HepG2 (cell line): ENCODE measurements around the gene BUB1B. TPM values are rescaled to one million over a fixed set of nuclear protein-coding genes. Genes with fewer than 3 reads are reported as not detected.

ENCODE experiments used
- ELF1 ChIP-seq: sonication (generic); formaldehyde crosslinking; IDR thresholded peaks from 2 replicates; pipeline ENCODE4 v1.4.0; 2020; ENCODE audit warnings: missing genetic modification reagents
- GFI1 ChIP-seq: sonication (generic); formaldehyde crosslinking; IDR thresholded peaks from 2 replicates; pipeline ENCODE4 v1.5.0; 2020; ENCODE audit warnings: missing genetic modification reagents, mild to moderate bottlenecking, borderline replicate concordance
- HNRNPL ChIP-seq: fragments of 200-400 bp; formaldehyde crosslinking; IDR thresholded peaks from 2 replicates; pipeline ENCODE4 v1.6.1; 2017; ENCODE audit warnings: mild to moderate bottlenecking, low read depth, low read length
- HOXD1 ChIP-seq: sonication (generic); formaldehyde crosslinking; IDR thresholded peaks from 2 replicates; pipeline ENCODE4 v1.5.0; 2020; ENCODE audit warnings: missing genetic modification reagents
- MBNL3 ChIP-seq: fragments of 250-450 bp; sonication (Bioruptor Pico); conservative IDR thresholded peaks from 2 replicates; pipeline ENCODE4 v1.8.0; 2022; ENCODE audit warnings: mild to moderate bottlenecking, inconsistent platforms
- NFYB ChIP-seq: sonication (generic); formaldehyde crosslinking; IDR thresholded peaks from 2 replicates; pipeline ENCODE4 v1.4.0; 2020; ENCODE audit warnings: missing genetic modification reagents
- PHF21A ChIP-seq: sonication (generic); formaldehyde crosslinking; IDR thresholded peaks from 2 replicates; pipeline ENCODE4 v1.5.0; 2020; ENCODE audit warnings: mild to moderate bottlenecking, missing genetic modification reagents
- SIN3B ChIP-seq: fragments of 150-350 bp; IDR thresholded peaks from 2 replicates; pipeline ENCODE4 v1.6.1; 2014; ENCODE audit warnings: low read length
- SMAD3 ChIP-seq: sonication (generic); formaldehyde crosslinking; IDR thresholded peaks from 2 replicates; pipeline ENCODE4 v1.4.0; 2020; ENCODE audit warnings: missing genetic modification reagents
- THYN1 ChIP-seq: sonication (generic); formaldehyde crosslinking; IDR thresholded peaks from 2 replicates; pipeline ENCODE4 v1.8.1; 2023; ENCODE audit warnings: low read depth, mild to moderate bottlenecking, moderate library complexity, missing genetic modification reagents, borderline replicate concordance
- TOPORS ChIP-seq: sonication (generic); formaldehyde crosslinking; IDR thresholded peaks from 2 replicates; pipeline ENCODE4 v1.8.0; 2023; ENCODE audit warnings: mild to moderate bottlenecking, missing genetic modification reagents
- ZMAT3 ChIP-seq: sonication (generic); formaldehyde crosslinking; conservative IDR thresholded peaks from 2 replicates; pipeline ENCODE4 v1.7.0; 2021; ENCODE audit warnings: missing genetic modification reagents
- ZNF354B ChIP-seq: sonication (generic); formaldehyde crosslinking; IDR thresholded peaks from 2 replicates; pipeline ENCODE4 v1.8.0; 2022; ENCODE audit warnings: mild to moderate bottlenecking, missing genetic modification reagents
- ZNF432 ChIP-seq: sonication (generic); formaldehyde crosslinking; IDR thresholded peaks from 2 replicates; pipeline ENCODE4 v1.5.0; 2020; ENCODE audit warnings: missing genetic modification reagents, mild to moderate bottlenecking, borderline replicate concordance
- ZNF572 ChIP-seq: sonication (generic); formaldehyde crosslinking; IDR thresholded peaks from 2 replicates; pipeline ENCODE4 v1.5.1; 2020; ENCODE audit warnings: mild to moderate bottlenecking, missing genetic modification reagents
- ZNF672 ChIP-seq: sonication (generic); formaldehyde crosslinking; IDR thresholded peaks from 2 replicates; pipeline ENCODE4 v1.8.1; 2022; ENCODE audit warnings: missing genetic modification reagents
- ZNF83 ChIP-seq: sonication (generic); formaldehyde crosslinking; IDR thresholded peaks from 2 replicates; pipeline ENCODE4 v1.4.0; 2020; ENCODE audit warnings: missing genetic modification reagents, mild to moderate bottlenecking, borderline replicate concordance
- polyA plus RNA-seq, 8 experiments: library from polyadenylated mRNA; depleted of rRNA in 3 of 8; stranded (reverse) in 7 of 8; unstranded in 1 of 8; fragments of >200 nt; fragmentation: Illumina TruSeq in 4 of 8; extraction: Trizol in 4 of 8; gene quantifications; 2 replicates each; pipeline versions ENCODE4 v1.2.1 to v1.2.3, GENCODE V29; 2011 to 2016; ENCODE audit warnings: low read depth in 4 of 8, missing spikeins in 1 of 8, mixed read lengths in 1 of 8; ENCODE audit not compliant: insufficient read depth in 1 of 8
- total RNA-seq, 5 experiments: library from RNA; depleted of rRNA; stranded (reverse); fragments of >200 nt; fragmentation: Illumina TruSeq; extraction: Trizol; gene quantifications; 2 replicates each; pipeline ENCODE4 v1.2.3, GENCODE V29; 2016; ENCODE audit warnings: low read depth in 1 of 5
- TF ChIP-seq, protein P1 (sequence below): sonication (generic); formaldehyde crosslinking; IDR thresholded peaks from 2 replicates; pipeline ENCODE4 v1.4.0; 2020; ENCODE audit warnings: mild to moderate bottlenecking, missing genetic modification reagents
- TF ChIP-seq, protein P2 (sequence below): sonication (generic); formaldehyde crosslinking; IDR thresholded peaks from 2 replicates; pipeline ENCODE4 v1.5.0; 2020; ENCODE audit warnings: missing genetic modification reagents, mild to moderate bottlenecking, borderline replicate concordance
- TF ChIP-seq, protein P3 (sequence below): sonication (generic); formaldehyde crosslinking; IDR thresholded peaks from 2 replicates; pipeline ENCODE4 v1.4.0; 2020; ENCODE audit warnings: missing genetic modification reagents, borderline replicate concordance
- TF ChIP-seq, protein P4 (sequence below): sonication (generic); formaldehyde crosslinking; IDR thresholded peaks from 2 replicates; pipeline ENCODE4 v1.5.1; 2020; ENCODE audit warnings: mild to moderate bottlenecking, moderate library complexity, missing genetic modification reagents

The BUB1B gene
- total and polyA plus RNA-seq, 2 of the 13 experiments (the other 11 are each of a cell fraction or from before 2014, with no cell fraction given): 26.2 to 63.5 TPM

DNA sequence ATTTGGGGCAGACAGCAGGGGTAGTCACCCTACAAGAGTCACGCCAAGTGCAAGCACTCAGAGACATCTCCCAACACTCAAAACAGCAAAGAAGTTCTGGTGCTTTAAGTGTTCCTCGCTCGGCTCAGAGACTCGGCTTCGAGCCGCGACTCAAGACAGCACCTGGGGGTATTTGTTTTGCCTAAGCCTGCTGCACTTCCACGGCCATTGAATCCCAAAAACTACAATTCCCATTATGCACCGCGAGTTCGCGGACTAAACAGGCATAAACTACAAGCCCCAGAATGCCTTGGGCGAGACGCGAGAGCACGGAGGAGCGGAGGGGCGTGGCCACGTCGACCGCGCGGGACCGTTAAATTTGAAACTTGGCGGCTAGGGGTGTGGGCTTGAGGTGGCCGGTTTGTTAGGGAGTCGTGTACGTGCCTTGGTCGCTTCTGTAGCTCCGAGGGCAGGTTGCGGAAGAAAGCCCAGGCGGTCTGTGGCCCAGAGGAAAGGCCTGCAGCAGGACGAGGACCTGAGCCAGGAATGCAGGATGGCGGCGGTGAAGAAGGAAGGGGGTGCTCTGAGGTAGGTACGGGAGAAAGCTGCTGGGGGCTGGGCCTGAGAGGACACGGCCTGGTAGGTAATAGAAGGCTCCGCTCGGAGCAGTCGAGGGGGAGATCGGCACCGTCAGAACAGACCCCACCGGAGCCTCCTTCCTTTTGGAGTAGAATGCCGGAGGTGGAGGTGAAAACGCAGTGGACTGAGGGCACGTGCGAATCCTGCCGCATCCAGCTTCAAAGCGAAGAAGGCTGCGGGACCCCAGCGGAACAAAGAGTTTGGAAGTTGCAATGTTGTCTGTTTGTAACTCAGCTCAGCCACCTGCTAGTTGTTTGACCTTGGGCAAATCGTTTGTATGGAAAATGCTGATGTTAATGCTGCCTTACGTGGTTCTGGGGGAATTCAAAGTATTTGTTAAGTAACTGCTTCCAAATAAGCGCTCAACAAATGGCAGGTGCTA lies at the start of gene BUB1B (continued):
- TF ChIP-seq, protein P1, sequence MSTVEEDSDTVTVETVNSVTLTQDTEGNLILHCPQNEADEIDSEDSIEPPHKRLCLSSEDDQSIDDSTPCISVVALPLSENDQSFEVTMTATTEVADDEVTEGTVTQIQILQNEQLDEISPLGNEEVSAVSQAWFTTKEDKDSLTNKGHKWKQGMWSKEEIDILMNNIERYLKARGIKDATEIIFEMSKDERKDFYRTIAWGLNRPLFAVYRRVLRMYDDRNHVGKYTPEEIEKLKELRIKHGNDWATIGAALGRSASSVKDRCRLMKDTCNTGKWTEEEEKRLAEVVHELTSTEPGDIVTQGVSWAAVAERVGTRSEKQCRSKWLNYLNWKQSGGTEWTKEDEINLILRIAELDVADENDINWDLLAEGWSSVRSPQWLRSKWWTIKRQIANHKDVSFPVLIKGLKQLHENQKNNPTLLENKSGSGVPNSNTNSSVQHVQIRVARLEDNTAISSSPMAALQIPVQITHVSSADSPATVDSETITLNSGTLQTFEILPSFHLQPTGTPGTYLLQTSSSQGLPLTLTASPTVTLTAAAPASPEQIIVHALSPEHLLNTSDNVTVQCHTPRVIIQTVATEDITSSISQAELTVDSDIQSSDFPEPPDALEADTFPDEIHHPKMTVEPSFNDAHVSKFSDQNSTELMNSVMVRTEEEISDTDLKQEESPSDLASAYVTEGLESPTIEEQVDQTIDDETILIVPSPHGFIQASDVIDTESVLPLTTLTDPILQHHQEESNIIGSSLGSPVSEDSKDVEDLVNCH (CRISPR knock-in tag): no peak
- TF ChIP-seq, protein P2, sequence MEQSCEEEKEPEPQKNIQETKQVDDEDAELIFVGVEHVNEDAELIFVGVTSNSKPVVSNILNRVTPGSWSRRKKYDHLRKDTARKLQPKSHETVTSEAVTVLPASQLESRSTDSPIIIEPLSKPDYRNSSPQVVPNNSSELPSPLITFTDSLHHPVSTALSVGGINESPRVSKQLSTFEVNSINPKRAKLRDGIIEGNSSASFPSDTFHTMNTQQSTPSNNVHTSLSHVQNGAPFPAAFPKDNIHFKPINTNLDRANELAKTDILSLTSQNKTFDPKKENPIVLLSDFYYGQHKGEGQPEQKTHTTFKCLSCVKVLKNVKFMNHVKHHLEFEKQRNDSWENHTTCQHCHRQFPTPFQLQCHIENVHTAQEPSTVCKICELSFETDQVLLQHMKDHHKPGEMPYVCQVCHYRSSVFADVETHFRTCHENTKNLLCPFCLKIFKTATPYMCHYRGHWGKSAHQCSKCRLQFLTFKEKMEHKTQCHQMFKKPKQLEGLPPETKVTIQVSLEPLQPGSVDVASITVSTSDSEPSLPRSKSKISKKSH (CRISPR knock-in tag): peak; percentile 64; the same call in 1 of the 2 replicates
- TF ChIP-seq ELF1 (CRISPR knock-in tag) (peak; percentile 86), SMAD3 (CRISPR knock-in tag) (0 out of 2 replicates have a peak, but pooled peaks have one; percentile 21), PHF21A (CRISPR knock-in tag) (no peak), SIN3B (peak; percentile 97), HOXD1 (CRISPR knock-in tag) (0 out of 2 replicates have a peak, but pooled peaks have one; percentile 29), THYN1 (CRISPR knock-in tag) (no peak), ZNF432 (CRISPR knock-in tag) (no peak), GFI1 (CRISPR knock-in tag) (0 out of 2 replicates have a peak, but pooled peaks have one; percentile 43), MBNL3 (CRISPR knock-in tag) (no peak), ZMAT3 (CRISPR knock-in tag) (no peak; the same call in 1 of the 2 replicates), ZNF572 (CRISPR knock-in tag) (peak; percentile 92; the same call in 1 of the 2 replicates), ZNF354B (CRISPR knock-in tag) (no peak), ZNF83 (CRISPR knock-in tag) (0 out of 2 replicates have a peak, but pooled peaks have one; percentile 46), TOPORS (CRISPR knock-in tag) (peak; percentile 70; the same call in 1 of the 2 replicates), NFYB (CRISPR knock-in tag) (peak; percentile 58), ZNF672 (no peak), HNRNPL (no peak)
- TF ChIP-seq, protein P3, sequence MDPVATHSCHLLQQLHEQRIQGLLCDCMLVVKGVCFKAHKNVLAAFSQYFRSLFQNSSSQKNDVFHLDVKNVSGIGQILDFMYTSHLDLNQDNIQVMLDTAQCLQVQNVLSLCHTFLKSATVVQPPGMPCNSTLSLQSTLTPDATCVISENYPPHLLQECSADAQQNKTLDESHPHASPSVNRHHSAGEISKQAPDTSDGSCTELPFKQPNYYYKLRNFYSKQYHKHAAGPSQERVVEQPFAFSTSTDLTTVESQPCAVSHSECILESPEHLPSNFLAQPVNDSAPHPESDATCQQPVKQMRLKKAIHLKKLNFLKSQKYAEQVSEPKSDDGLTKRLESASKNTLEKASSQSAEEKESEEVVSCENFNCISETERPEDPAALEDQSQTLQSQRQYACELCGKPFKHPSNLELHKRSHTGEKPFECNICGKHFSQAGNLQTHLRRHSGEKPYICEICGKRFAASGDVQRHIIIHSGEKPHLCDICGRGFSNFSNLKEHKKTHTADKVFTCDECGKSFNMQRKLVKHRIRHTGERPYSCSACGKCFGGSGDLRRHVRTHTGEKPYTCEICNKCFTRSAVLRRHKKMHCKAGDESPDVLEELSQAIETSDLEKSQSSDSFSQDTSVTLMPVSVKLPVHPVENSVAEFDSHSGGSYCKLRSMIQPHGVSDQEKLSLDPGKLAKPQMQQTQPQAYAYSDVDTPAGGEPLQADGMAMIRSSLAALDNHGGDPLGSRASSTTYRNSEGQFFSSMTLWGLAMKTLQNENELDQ (CRISPR knock-in tag): no peak
- TF ChIP-seq, protein P4, sequence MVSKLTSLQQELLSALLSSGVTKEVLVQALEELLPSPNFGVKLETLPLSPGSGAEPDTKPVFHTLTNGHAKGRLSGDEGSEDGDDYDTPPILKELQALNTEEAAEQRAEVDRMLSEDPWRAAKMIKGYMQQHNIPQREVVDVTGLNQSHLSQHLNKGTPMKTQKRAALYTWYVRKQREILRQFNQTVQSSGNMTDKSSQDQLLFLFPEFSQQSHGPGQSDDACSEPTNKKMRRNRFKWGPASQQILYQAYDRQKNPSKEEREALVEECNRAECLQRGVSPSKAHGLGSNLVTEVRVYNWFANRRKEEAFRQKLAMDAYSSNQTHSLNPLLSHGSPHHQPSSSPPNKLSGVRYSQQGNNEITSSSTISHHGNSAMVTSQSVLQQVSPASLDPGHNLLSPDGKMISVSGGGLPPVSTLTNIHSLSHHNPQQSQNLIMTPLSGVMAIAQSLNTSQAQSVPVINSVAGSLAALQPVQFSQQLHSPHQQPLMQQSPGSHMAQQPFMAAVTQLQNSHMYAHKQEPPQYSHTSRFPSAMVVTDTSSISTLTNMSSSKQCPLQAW (CRISPR knock-in tag): peak; percentile 96
